MM.1S (cell line): ENCODE measurements around the gene NDUFS8.

Experiments
- DNase-seq: peaks from one replicate; pipeline ENCODE4 v3.0.0-alpha.2; 2015
- H2AFZ ChIP-seq: fragments of 300-600 bp; sonication (generic); 2 replicates; pipeline ENCODE4 v1.6.0; 2016; ENCODE audit warnings: antibody characterized with exemption, low read length
- H3F3A ChIP-seq: fragments of 300-600 bp; sonication (generic); 2 replicates; pipeline ENCODE4 v1.6.1; 2016; ENCODE audit warnings: mild to moderate bottlenecking, antibody characterized with exemption, low read length, moderate library complexity, mixed read lengths; ENCODE audit not compliant: insufficient read depth
- H3K27ac ChIP-seq: fragments of 300-600 bp; sonication (generic); 2 replicates; pipeline ENCODE4 v1.5.1; 2016; ENCODE audit warnings: mild to moderate bottlenecking, low read length
- H3K27me3 ChIP-seq: fragments of 300-600 bp; sonication (generic); replicated peaks from 2 replicates; pipeline ENCODE4 v1.6.0; 2016; ENCODE audit warnings: low read length; ENCODE audit not compliant: insufficient read depth
- H3K36me3 ChIP-seq: fragments of 300-600 bp; sonication (generic); replicated peaks from 2 replicates; pipeline ENCODE4 v1.6.1; 2016; ENCODE audit warnings: mild to moderate bottlenecking, low read length, mixed read lengths; ENCODE audit not compliant: insufficient read depth
- H3K4me1 ChIP-seq: fragments of 300-600 bp; sonication (generic); 2 replicates; pipeline ENCODE4 v1.6.1; 2016; ENCODE audit warnings: low read length, mixed read lengths
- H3K4me2 ChIP-seq: fragments of 300-600 bp; sonication (generic); 2 replicates; pipeline ENCODE4 v1.6.0; 2016; ENCODE audit warnings: low read depth, low read length
- H3K4me3 ChIP-seq: fragments of 300-600 bp; sonication (generic); 2 replicates; pipeline ENCODE4 v1.5.1; 2016; ENCODE audit warnings: low read length, mixed read lengths
- H3K79me2 ChIP-seq: fragments of 300-600 bp; sonication (generic); 2 replicates; pipeline ENCODE4 v1.6.1; 2016; ENCODE audit warnings: mixed run types, low read length, mixed read lengths
- H3K9ac ChIP-seq: fragments of 300-600 bp; sonication (generic); 2 replicates; pipeline ENCODE4 v1.6.1; 2016; ENCODE audit warnings: low read length, mixed read lengths
- H3K9me2 ChIP-seq: fragments of 300-600 bp; sonication (generic); replicated peaks from 2 replicates; pipeline ENCODE4 v1.6.1; 2016; ENCODE audit warnings: mild to moderate bottlenecking, low read length, mixed read lengths; ENCODE audit not compliant: insufficient read depth
- H3K9me3 ChIP-seq: fragments of 300-600 bp; sonication (generic); replicated peaks from 2 replicates; pipeline ENCODE4 v1.6.1; 2016; ENCODE audit warnings: mild to moderate bottlenecking, low read length, mixed read lengths; ENCODE audit not compliant: insufficient read depth
- H4K20me1 ChIP-seq: fragments of 300-600 bp; sonication (generic); 2 replicates; pipeline ENCODE4 v1.6.1; 2016; ENCODE audit warnings: mild to moderate bottlenecking, low read length, moderate library complexity, mixed read lengths; ENCODE audit not compliant: insufficient read depth
- EZH2 ChIP-seq: fragments of 300-600 bp; sonication (generic); optimal IDR thresholded peaks from 2 replicates; pipeline ENCODE3; 2017; ENCODE audit warnings: low read depth, mild to moderate bottlenecking, antibody characterized with exemption, low read length, mixed read lengths
- EZH2phosphoT487 ChIP-seq: fragments of 300-600 bp; sonication (generic); IDR thresholded peaks from 2 replicates; pipeline ENCODE4 v1.6.1; 2018; ENCODE audit warnings: antibody characterized with exemption, low read length
- TF ChIP-seq, protein P1 (sequence below): fragments of 300-600 bp; sonication (generic); IDR thresholded peaks from 2 replicates; pipeline ENCODE4 v1.5.1; 2016; ENCODE audit warnings: antibody characterized with exemption, low read length, mixed read lengths

NDUFS8 gene

DNA sequence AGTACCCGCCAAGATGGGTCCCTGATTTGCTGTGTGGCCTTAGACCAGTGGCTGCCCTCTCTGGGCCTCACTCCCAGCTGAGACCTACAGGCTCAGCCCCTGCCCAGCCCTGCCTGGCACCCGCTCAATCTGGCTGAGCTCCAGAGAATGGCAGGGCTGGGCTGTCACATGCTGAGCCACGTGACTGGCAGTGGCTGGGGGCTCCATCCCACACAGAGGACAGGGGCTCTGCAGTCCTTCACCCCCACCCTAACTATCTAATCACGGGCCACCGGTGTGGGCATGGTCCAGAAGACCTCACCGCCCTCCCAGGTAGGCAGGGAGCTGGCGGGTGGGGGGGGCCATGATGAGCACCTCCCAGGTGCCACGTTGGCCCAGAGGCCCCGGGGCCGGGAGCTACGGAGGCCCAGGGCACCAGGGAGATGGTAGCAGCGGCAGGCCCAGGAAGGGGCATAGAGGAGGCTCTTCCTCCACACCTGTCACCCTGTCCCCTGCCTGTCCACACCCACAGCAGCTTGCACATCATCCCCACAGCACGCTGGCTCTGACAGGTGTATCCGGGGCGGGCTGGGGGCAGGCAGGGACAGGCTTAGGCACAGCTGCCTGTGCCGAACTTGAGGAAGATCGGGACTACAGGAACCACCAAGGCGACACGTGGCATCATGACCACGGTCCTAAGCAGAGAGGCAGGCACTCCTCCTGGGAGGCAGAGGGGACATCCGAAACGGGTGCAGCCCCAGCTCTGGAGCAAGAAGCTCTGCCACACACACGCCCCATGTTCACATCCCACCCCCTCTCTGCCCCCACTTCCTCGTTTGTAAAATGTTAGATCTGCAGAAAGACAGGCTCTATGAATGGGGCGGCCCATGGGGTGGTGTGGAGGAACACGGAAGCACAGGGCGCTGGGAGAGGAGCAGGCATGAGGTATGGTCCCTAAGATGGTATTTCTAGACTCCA is 21.8 kb upstream of the NDUFS8 start:
- peak; percentile 94 for DNase-seq
- H3F3A ChIP-seq, result peaks cover 50% of the 10 kb centered on the region
- peak overlapping the region; percentile 68 for H3K9ac ChIP-seq
- H3K4me1 ChIP-seq, result peaks cover 76% of the 10 kb centered on the region
- no peaks in the 10 kb centered on the region for H4K20me1 ChIP-seq
- H3K79me2 ChIP-seq, result no peaks in the 10 kb centered on the region
- H3K36me3 ChIP-seq, result no peaks in the 10 kb centered on the region
- no peaks in the 10 kb centered on the region for H3K9me2 ChIP-seq
- H3K4me2 ChIP-seq, result peak overlapping the region; percentile 70
- peak overlapping the region; percentile 95 for H3K27ac ChIP-seq
- no peaks in the 10 kb centered on the region for H3K9me3 ChIP-seq
- no peak for TF ChIP-seq EZH2phosphoT487
- no peak for TF ChIP-seq EZH2
- TF ChIP-seq, protein P1, sequence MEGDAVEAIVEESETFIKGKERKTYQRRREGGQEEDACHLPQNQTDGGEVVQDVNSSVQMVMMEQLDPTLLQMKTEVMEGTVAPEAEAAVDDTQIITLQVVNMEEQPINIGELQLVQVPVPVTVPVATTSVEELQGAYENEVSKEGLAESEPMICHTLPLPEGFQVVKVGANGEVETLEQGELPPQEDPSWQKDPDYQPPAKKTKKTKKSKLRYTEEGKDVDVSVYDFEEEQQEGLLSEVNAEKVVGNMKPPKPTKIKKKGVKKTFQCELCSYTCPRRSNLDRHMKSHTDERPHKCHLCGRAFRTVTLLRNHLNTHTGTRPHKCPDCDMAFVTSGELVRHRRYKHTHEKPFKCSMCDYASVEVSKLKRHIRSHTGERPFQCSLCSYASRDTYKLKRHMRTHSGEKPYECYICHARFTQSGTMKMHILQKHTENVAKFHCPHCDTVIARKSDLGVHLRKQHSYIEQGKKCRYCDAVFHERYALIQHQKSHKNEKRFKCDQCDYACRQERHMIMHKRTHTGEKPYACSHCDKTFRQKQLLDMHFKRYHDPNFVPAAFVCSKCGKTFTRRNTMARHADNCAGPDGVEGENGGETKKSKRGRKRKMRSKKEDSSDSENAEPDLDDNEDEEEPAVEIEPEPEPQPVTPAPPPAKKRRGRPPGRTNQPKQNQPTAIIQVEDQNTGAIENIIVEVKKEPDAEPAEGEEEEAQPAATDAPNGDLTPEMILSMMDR, result no peak
- H3K27me3 ChIP-seq, result no peaks in the 10 kb centered on the region
- peak overlapping the region; percentile 41 for H2AFZ ChIP-seq
- peak overlapping the region; percentile 32 for H3K4me3 ChIP-seq

DNA sequence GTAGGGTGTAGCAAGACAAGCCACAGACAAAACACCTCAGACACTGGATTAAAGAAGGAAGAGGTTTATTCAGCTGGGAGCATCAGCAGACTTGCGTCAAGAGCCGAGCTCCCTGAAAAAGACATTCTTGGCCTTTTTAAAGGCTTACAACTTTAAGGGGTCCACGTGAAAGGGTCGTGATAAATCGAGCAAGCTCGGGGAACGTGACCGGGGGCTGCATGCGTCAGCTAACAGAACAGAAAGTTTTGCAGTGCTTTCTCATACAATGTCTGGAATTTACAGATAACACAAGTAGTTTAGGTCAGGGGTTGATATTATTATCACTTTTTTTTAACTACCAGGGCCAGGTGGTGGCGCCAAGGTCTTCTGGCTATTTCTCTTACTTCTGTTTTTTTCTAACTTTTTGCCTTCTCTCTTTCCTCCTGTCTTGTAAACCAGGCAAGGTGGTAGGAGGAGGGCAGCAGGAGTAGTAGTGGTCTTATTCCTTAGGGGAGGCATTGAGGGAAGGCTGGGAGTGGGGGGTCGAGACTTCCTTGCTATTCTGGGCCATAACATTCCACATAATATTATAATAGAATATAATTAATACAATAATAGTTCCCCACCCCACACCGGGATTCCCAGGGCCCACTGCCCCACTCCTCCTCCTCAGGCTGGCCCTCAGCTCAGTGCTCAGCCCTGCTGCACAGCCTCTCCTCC is 20.9 kb upstream of the NDUFS8 start:
- Histone ChIP-seq H4K20me1 (no peaks in the 10 kb centered on the region), H3K9me2 (no peaks in the 10 kb centered on the region), H3K9me3 (no peaks in the 10 kb centered on the region), H3K4me2 (peak overlapping the region; percentile 70), H3K9ac (peak overlapping the region; percentile 68), H3K27ac (peak overlapping the region; percentile 95), H3F3A (peaks cover 54% of the 10 kb centered on the region), H3K4me3 (peak overlapping the region; percentile 32), H2AFZ (peak overlapping the region; percentile 67; the same call in 1 of the 2 replicates), H3K36me3 (no peaks in the 10 kb centered on the region), H3K79me2 (no peaks in the 10 kb centered on the region), H3K4me1 (peaks cover 76% of the 10 kb centered on the region), H3K27me3 (no peaks in the 10 kb centered on the region)
- TF ChIP-seq, protein P1, result peak; percentile 39
- TF ChIP-seq EZH2phosphoT487, result no peak
- peak; percentile 60 for DNase-seq

DNA sequence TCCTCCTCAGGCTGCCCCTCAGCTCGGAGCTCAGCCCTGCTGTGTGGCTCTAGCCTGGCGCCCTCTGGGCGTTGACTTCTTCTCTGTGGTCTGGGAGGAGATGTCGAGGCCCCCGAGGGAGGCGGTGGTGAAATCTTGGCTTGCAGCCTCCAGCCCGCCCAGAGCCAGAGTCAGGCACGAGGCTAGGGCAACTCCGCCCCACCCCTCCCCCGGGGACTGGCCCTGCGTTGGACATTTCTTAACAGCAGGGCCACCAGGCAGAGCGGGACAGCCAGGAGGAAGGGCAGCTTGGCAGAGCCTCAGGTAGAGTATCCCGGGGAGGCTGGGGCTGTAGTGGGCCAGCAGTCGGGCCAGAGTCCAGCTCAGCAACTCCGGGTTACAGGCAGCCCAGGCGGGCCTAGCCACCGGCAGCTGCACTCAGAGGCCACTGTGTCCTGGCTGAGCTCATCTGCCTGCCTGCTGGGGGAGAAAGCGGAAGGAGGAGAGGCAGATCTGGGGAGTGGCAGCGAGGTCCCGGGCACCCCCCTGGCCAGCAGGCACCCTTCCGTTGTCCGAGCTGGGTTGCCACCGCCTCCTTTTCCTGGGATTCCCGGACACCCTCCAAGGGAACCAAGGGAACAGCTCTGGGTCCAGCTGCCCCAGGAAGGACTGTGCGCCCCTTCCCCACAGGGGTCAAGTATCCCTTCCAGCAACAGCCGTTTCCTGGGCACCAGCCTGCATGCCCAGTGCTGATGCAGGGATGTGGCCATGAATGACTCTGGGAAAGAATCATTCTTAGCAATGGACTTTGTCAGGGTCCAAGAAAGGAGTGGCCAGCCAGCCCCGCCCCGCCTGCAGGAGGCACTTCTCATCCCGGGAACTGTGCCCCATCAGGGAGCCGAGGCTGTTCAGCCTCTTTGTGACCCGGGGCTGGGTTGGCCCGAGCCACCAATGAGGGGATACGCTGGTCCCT is 20.1 kb upstream of the NDUFS8 start, which contains the start of gene ALDH3B1:
Gene ALDH3B1 (plus strand): TSS at position 238 of the 952 bp plus-strand sequence. CDS start 4,971 bp downstream, outside the sequence.
- Histone ChIP-seq H3F3A (peaks cover 49% of the 10 kb centered on the region), H3K27ac (peak within 1 kb of the TSS; percentile 95), H3K4me1 (peaks cover 69% of the 10 kb centered on the region), H3K27me3 (no peaks in the 10 kb centered on the region), H3K79me2 (no peaks in the 10 kb centered on the region), H4K20me1 (no peaks in the 10 kb centered on the region), H3K9ac (peak within 1 kb of the TSS; percentile 68), H3K9me3 (no peaks in the 10 kb centered on the region), H3K4me3 (peak within 1 kb of the TSS; percentile 32), H3K4me2 (peak within 1 kb of the TSS; percentile 70), H3K36me3 (no peaks in the 10 kb centered on the region), H3K9me2 (no peaks in the 10 kb centered on the region), H2AFZ (peak within 1 kb of the TSS; percentile 67)
- DNase-seq, result peak; percentile 66
- TF ChIP-seq, protein P1, result no peak
- TF ChIP-seq EZH2 (no peak), EZH2phosphoT487 (no peak)
